ENCODE data around the gene HACD1. TPM values are rescaled to one million over a fixed set of nuclear protein-coding genes. Genes with fewer than 3 reads are reported as not detected.

The HACD1 gene
- total RNA-seq (25.2 and 26.6 TPM in 2 replicates), polyA plus RNA-seq (16.1 and 17.4 TPM in 2 replicates), polyA minus RNA-seq (17.3 and 26.9 TPM in 2 replicates), Bru-seq, nascent RNA (percentile 61 among the genes with signal in this experiment), BruChase-seq, experiment 1, labeled RNA remaining after a 6-hour chase (percentile 61 among the genes with signal in this experiment), BruChase-seq, experiment 2, labeled RNA remaining after a 2-hour chase (percentile 70 among the genes with signal in this experiment)
- polyA plus RNA-seq (2011; cell fraction: cytosol; rRNA removed): 13.7 and 14.5 TPM in 2 replicates
- 15.1 and 19.3 TPM in 2 replicates for polyA plus RNA-seq (2011; cell fraction: nucleus; rRNA removed)
- polyA plus RNA-seq (2012): 9.9 and 10.9 TPM in 2 replicates
- polyA minus RNA-seq (2011; cell fraction: cytosol; rRNA and poly(A)+ RNA removed): 14.2 TPM
- 9.3 and 11.8 TPM in 2 replicates for polyA minus RNA-seq (2011; cell fraction: nucleus; rRNA and poly(A)+ RNA removed)
- long read RNA-seq, transcript HACD1-201 (2 exons, 773 nt): major isoform, 5 of 14 reads
- long read RNA-seq, partial matches to known transcripts: 2 of 14 reads
- long read RNA-seq, other reads (novel, unspliced or antisense): 7 of 14 reads

GRCh38 chr10:17617031-17617911, at the start of gene HACD1:
Gene HACD1, minus strand, starts transcription at chr10:17617374. Its CDS starts 35 bp downstream, at chr10:17617339.
- CTCF ChIA-PET: interaction anchor here (0.7 to 3.9 kb wide), 17 partner anchors 9 to 378 kb away, joined by 3 to 23 read pairs (median 4); partner anchors contain the start of gene STAM
- peak within 1 kb of the TSS; percentile 96 for H2AFZ ChIP-seq (ENCODE audit: low read depth, low read length)
- dilution Hi-C loops (cut with MboI; ENCODE audit: extremely low pct_ligation_motif_present, low sequenced_read_pairs): no loop called here
- peak within 1 kb of the TSS; percentile 96 for H3K4me2 ChIP-seq (ENCODE audit: insufficient read depth, low read length)
- intact Hi-C loops (cut with micrococcal nuclease): loop anchor here (1.0 kb wide), 1 partner anchor 27 kb away; the partner anchor contains the start of gene STAM
- peaks cover 3 to 4% of the 10 kb centered on the region in 2 experiments for H3K27me3 ChIP-seq (ENCODE audit: control insufficient read depth in 2 of 2, insufficient read depth in 2 of 2, low read length in 2 of 2)
- no peaks in the 10 kb centered on the region for H3K9me1 ChIP-seq (replicated peaks; ENCODE audit: control insufficient read depth, extremely low read depth, insufficient read depth, low read length)
- no TSS peak for BruUV-seq (replicated peaks)
- H3K36me3 ChIP-seq (ENCODE audit: control insufficient read depth in 2 of 2, extremely low read depth in 1 of 2, insufficient read depth in 2 of 2, low read length in 2 of 2): no peaks in the 10 kb centered on the region
- H3K79me2 ChIP-seq (ENCODE audit: control insufficient read depth, insufficient read depth, low read length): no peaks in the 10 kb centered on the region
- FAIRE-seq (peak; percentile 73), DNase-seq (ENCODE audit: low read depth, low spot score) (peak; percentile 65)
- H3K9ac ChIP-seq (replicated peaks; ENCODE audit: extremely low read depth, insufficient read depth, low read length): peak within 1 kb of the TSS; percentile 80
- POLR2A ChIA-PET: interaction anchor here (0.6 to 2.2 kb wide), 7 partner anchors 27 to 804 kb away, joined by 3 to 16 read pairs (median 3); partner anchors contain the start of gene STAM
- H3K4me3 ChIP-seq (replicated peaks in 1 of 3; ENCODE audit: insufficient read depth in 1 of 3, low read depth in 1 of 3, low read length in 3 of 3): peak within 1 kb of the TSS; percentile 75 to 86 (median 81)
- no peaks in the 10 kb centered on the region for H4K20me1 ChIP-seq (replicated peaks; ENCODE audit: control insufficient read depth, extremely low read depth, insufficient read depth, low read length)
- H3K27ac ChIP-seq (ENCODE audit: insufficient read depth, low read depth, low read length): peak within 1 kb of the TSS; percentile 37
- peaks cover 3% of the 10 kb centered on the region for H3K4me1 ChIP-seq (ENCODE audit: control insufficient read depth, extremely low read depth, insufficient read depth, low read length)
- H3K9me3 ChIP-seq (replicated peaks; ENCODE audit: control insufficient read depth, insufficient read depth, low read length): no peaks in the 10 kb centered on the region
- TF ChIP-seq EZH2 (IDR thresholded peaks at IDR 0.05; ENCODE audit: borderline replicate concordance, low read depth, low read length, severe bottlenecking): no peak
- peak; percentile 31 for TF ChIP-seq POLR2A (IDR thresholded peaks at IDR 0.05; ENCODE audit: low read depth, low read length)
- TF ChIP-seq CTCF (IDR thresholded peaks at IDR 0.05; ENCODE audit: extremely low read depth in 1 of 2, insufficient read depth in 1 of 2, low read depth in 1 of 2, low read length in 2 of 2): peak; percentile 5 to 26

All from endothelial cell of umbilical vein (primary cell).